AG10803 (cell line): ENCODE results near the gene ATAD3B.

Source experiments
- DNase-seq: peaks from one replicate; pipeline ENCODE4 v3.0.0; 2010; ENCODE audit warnings: low read depth
- H3K4me3 ChIP-seq: 2 replicates; pipeline ENCODE4 v1.5.1; 2011; ENCODE audit warnings: mild to moderate bottlenecking, low read length, control low read depth
- CTCF ChIP-seq: conservative IDR thresholded peaks from 2 replicates; pipeline ENCODE4 v1.5.1; 2011; ENCODE audit warnings: mild to moderate bottlenecking, low read length, control low read depth, inconsistent platforms

ATAD3B gene

GRCh38 chr1:1471389-1472052 lies at the start of gene ATAD3B:
Gene ATAD3B (plus strand): TSS chr1:1471765. CDS start chr1:1471885, 120 bp downstream.
- no peak for TF ChIP-seq CTCF
- H3K4me3 ChIP-seq, result peak within 1 kb of the TSS; percentile 65
- peak; percentile 85 for DNase-seq

- DNase-seq, result no peak
- H3K4me3 ChIP-seq, result no peak overlapping the region
- no peak for TF ChIP-seq CTCF
These were observed 49.6 kb upstream of the ATAD3B start for GRCh38 chr1:1421907-1422464.

- DNase-seq, result no peak
- H3K4me3 ChIP-seq, result no peak overlapping the region
- no peak for TF ChIP-seq CTCF
These were observed 48.9 kb upstream of the ATAD3B start for GRCh38 chr1:1422465-1423244.

GRCh38 chr1:1423245-1423597 lies 48.3 kb upstream of the ATAD3B start:
- TF ChIP-seq CTCF, result no peak
- no peak for DNase-seq
- H3K4me3 ChIP-seq, result no peak overlapping the region

GRCh38 chr1:1424707-1425106 lies 46.9 kb upstream of the ATAD3B start:
- no peak overlapping the region for H3K4me3 ChIP-seq
- TF ChIP-seq CTCF, result no peak
- no peak for DNase-seq

- no peak for DNase-seq
- TF ChIP-seq CTCF, result no peak
- H3K4me3 ChIP-seq, result no peak overlapping the region
These were observed 46.2 kb upstream of the ATAD3B start for GRCh38 chr1:1425426-1425752.
